Naive thymus-derived CD4-positive, alpha-beta T cell (primary cell): Measurements from ENCODE around the gene CEP41. TPM values are rescaled to one million over a fixed set of nuclear protein-coding genes. Genes with fewer than 3 reads are reported as not detected.

ENCODE experiments used
- ATAC-seq: fragments of 150-1000 bp; cut with Tn5 transposase; 2 replicates; pipeline ENCODE4 v1.10.0; 2021; ENCODE audit warnings: mild to moderate bottlenecking, moderate library complexity
- CTCF ChIA-PET: fragments of 350-600 bp; sonication (Branson Sonifier 250); formaldehyde crosslinking; loops from one replicate; lab custom pipeline; 2021; ENCODE audit warnings: antibody characterized with exemption; lab: Charles Lee
- POLR2A ChIA-PET: fragments of 350-600 bp; sonication (Branson Sonifier 250); formaldehyde crosslinking; loops from one replicate; lab custom pipeline; 2021; ENCODE audit warnings: antibody characterized with exemption, inconsistent platforms; lab: Charles Lee
- DNase-seq, 9 donors: peaks; one replicate each; pipeline versions ENCODE4 v3.0.0 to v3.0.0-alpha.2; 2020 to 2022; ENCODE audit warnings: mixed read lengths in 1 of 9
- H3K27ac ChIP-seq: one replicate; pipeline ENCODE4 v1.7.0; 2013; ENCODE audit warnings: mild to moderate bottlenecking, low read depth, low read length, moderate library complexity
- H3K27me3 ChIP-seq, 2 donors: one replicate each; pipeline ENCODE4 v1.7.0; 2013; ENCODE audit warnings: low read length in 2 of 2, mild to moderate bottlenecking in 2 of 2, moderate library complexity in 2 of 2; ENCODE audit not compliant: control insufficient read depth in 2 of 2, insufficient read depth in 2 of 2
- H3K36me3 ChIP-seq, 3 experiments: 1 replicate in 2 of 3; 2 replicates in 1 of 3; pipeline ENCODE4 v1.7.0; 2013; ENCODE audit warnings: low read length in 3 of 3, mild to moderate bottlenecking in 3 of 3, moderate library complexity in 1 of 3; ENCODE audit not compliant: insufficient read depth in 3 of 3, control insufficient read depth in 2 of 3
- H3K4me1 ChIP-seq, 2 donors: one replicate each; pipeline ENCODE4 v1.7.0; 2013; ENCODE audit warnings: low read length in 2 of 2, mild to moderate bottlenecking in 2 of 2, moderate library complexity in 1 of 2; ENCODE audit not compliant: control insufficient read depth in 2 of 2, insufficient read depth in 2 of 2
- H3K4me3 ChIP-seq: 2 replicates; pipeline ENCODE4 v1.7.0; 2013; ENCODE audit warnings: mild to moderate bottlenecking, low read length
- H3K9me3 ChIP-seq, 3 experiments: 1 replicate in 2 of 3; 2 replicates in 1 of 3; pipeline ENCODE4 v1.7.0; 2013; ENCODE audit warnings: low read length in 3 of 3; ENCODE audit not compliant: control insufficient read depth in 2 of 3
- H3K27ac Mint-ChIP-seq, 9 donors: one replicate each; pipeline ENCODE4 v1.8.0; 2020 to 2022; ENCODE audit warnings: mixed read lengths in 9 of 9, mild to moderate bottlenecking in 8 of 9, moderate library complexity in 5 of 9, inconsistent platforms in 2 of 9
- H3K27me3 Mint-ChIP-seq, 5 donors: one replicate each; pipeline ENCODE4 v1.8.0; 2021 to 2022; ENCODE audit warnings: mixed read lengths in 5 of 5, mild to moderate bottlenecking in 1 of 5
- H3K36me3 Mint-ChIP-seq, 5 donors: one replicate each; pipeline ENCODE4 v1.8.0; 2020 to 2022; ENCODE audit warnings: mixed read lengths in 5 of 5, mild to moderate bottlenecking in 3 of 5, inconsistent platforms in 1 of 5
- H3K4me1 Mint-ChIP-seq, 7 donors: one replicate each; pipeline ENCODE4 v1.8.0; 2020 to 2022; ENCODE audit warnings: mixed read lengths in 7 of 7, mild to moderate bottlenecking in 3 of 7, inconsistent platforms in 1 of 7
- H3K4me3 Mint-ChIP-seq, 10 donors: one replicate each; pipeline ENCODE4 v1.8.0; 2020 to 2022; ENCODE audit warnings: mild to moderate bottlenecking in 10 of 10, mixed read lengths in 10 of 10, moderate library complexity in 6 of 10, inconsistent platforms in 2 of 10
- H3K9me3 Mint-ChIP-seq, 11 donors: one replicate each; pipeline ENCODE4 v1.8.0; 2020 to 2022; ENCODE audit warnings: mixed read lengths in 11 of 11, mild to moderate bottlenecking in 4 of 11, inconsistent platforms in 1 of 11, moderate library complexity in 1 of 11
- intact Hi-C, 2 donors: fragments of 100-400 bp; cut with micrococcal nuclease; formaldehyde crosslinking; loops; one replicate each; pipeline ENCODE4 v1.15.1; 2023
- polyA plus RNA-seq, 2 donors: library from polyadenylated mRNA; unstranded; fragments of 300-500 nt; fragmentation: Illumina TruSeq; gene quantifications; one replicate each; pipeline ENCODE4 v1.2.3, GENCODE V29; 2021
- total RNA-seq, 6 experiments: library from RNA in 5 of 6; stranded (reverse) in 5 of 6; gene quantifications; 1 replicate in 5 of 6; 2 replicates in 1 of 6; pipeline ENCODE4 v1.2.3 and lab custom pipeline; 2021 to 2026

Gene CEP41
- total and polyA plus RNA-seq, 7 experiments from 2014 or later: 6.9 to 29.6 (median 13.3) TPM

GRCh38 chr7:130364451-130364850 is 76.4 kb downstream of the CEP41 start:
- ATAC-seq: no peak
- Mint-ChIP-seq H3K4me3 (no peak overlapping the region), H3K36me3 (peaks cover 2 to 6% (median 4%) of the 10 kb centered on the region in 5 donors), H3K27ac (no peak overlapping the region), H3K4me1 (peaks cover 10 to 40% (median 32%) of the 10 kb centered on the region in 7 donors), H3K27me3 (peaks cover 0 to 4% (median 0%) of the 10 kb centered on the region in 5 donors), H3K9me3 (peaks cover 3 to 16% (median 6%) of the 10 kb centered on the region in 11 donors)
- Histone ChIP-seq H3K9me3 (peaks cover 0 to under 1% (median 0%) of the 10 kb centered on the region in 3 experiments), H3K4me3 (no peak overlapping the region), H3K36me3 (no peaks in the 10 kb centered on the region), H3K27ac (no peak overlapping the region), H3K27me3 (no peaks in the 10 kb centered on the region), H3K4me1 (peaks cover 0 to 11% of the 10 kb centered on the region in 2 donors)
- no peak for DNase-seq
- intact Hi-C loops: no loop called here
- POLR2A ChIA-PET: interaction anchor here (0.6 kb wide), 1 partner anchor 78 kb away, joined by 6 read pairs; no protein-coding TSS in a partner anchor
- CTCF ChIA-PET: no interaction called here

- H3K4me3 Mint-ChIP-seq: no peak overlapping the region
Observed at GRCh38 chr7:130363026-130363847, 77.6 kb downstream of the CEP41 start.

GRCh38 chr7:130362251-130362816 is 78.5 kb downstream of the CEP41 start:
- DNase-seq (no peak), ATAC-seq (no peak)
- Mint-ChIP-seq H3K27ac (no peak overlapping the region), H3K4me3 (no peak overlapping the region), H3K4me1 (peaks cover 0 to 20% (median 13%) of the 10 kb centered on the region in 7 donors), H3K27me3 (peaks cover 0 to 4% (median 0%) of the 10 kb centered on the region in 5 donors), H3K9me3 (peaks cover 3 to 22% (median 9%) of the 10 kb centered on the region in 11 donors), H3K36me3 (peaks cover 0 to 6% (median 6%) of the 10 kb centered on the region in 5 donors)
- Histone ChIP-seq H3K27ac (no peak overlapping the region), H3K36me3 (no peaks in the 10 kb centered on the region), H3K27me3 (no peaks in the 10 kb centered on the region), H3K4me3 (no peak overlapping the region), H3K4me1 (no peaks in the 10 kb centered on the region), H3K9me3 (peaks cover 0 to 4% (median 0%) of the 10 kb centered on the region in 3 experiments)
- intact Hi-C loops: no loop called here
- ChIA-PET CTCF (interaction anchor here (0.6 kb wide), 2 partner anchors 45 to 89 kb away, joined by 3 to 4 read pairs; no protein-coding TSS in a partner anchor), POLR2A (no interaction called here)

More at GRCh38 chr7:130363026-130363847, 77.6 kb downstream of the CEP41 start:
- Histone ChIP-seq H3K4me3 (no peak overlapping the region), H3K4me1 (no peaks in the 10 kb centered on the region), H3K27ac (no peak overlapping the region), H3K9me3 (peaks cover 0 to 4% (median 0%) of the 10 kb centered on the region in 3 experiments), H3K36me3 (no peaks in the 10 kb centered on the region), H3K27me3 (no peaks in the 10 kb centered on the region)
- ChIA-PET CTCF (interaction anchor here (0.6 kb wide), 2 partner anchors 44 to 90 kb away, joined by 3 to 4 read pairs; no protein-coding TSS in a partner anchor), POLR2A (no interaction called here)
- H3K4me1 Mint-ChIP-seq: peaks cover 0 to 28% (median 20%) of the 10 kb centered on the region in 7 donors
- DNase-seq (peak in 1 of 9 donors; percentile 44), ATAC-seq (no peak)
- no peak overlapping the region for H3K27ac Mint-ChIP-seq
- intact Hi-C loops: no loop called here
- peaks cover 3 to 22% (median 9%) of the 10 kb centered on the region in 11 donors for H3K9me3 Mint-ChIP-seq
- H3K36me3 Mint-ChIP-seq: peaks cover 0 to 6% (median 6%) of the 10 kb centered on the region in 5 donors
- H3K27me3 Mint-ChIP-seq: peaks cover 0 to 4% (median 0%) of the 10 kb centered on the region in 5 donors

- peaks cover 3 to 22% (median 9%) of the 10 kb centered on the region in 11 donors for H3K9me3 Mint-ChIP-seq
- DNase-seq (no peak), ATAC-seq (no peak)
- Histone ChIP-seq H3K36me3 (no peaks in the 10 kb centered on the region), H3K4me3 (no peak overlapping the region), H3K27me3 (no peaks in the 10 kb centered on the region), H3K4me1 (no peaks in the 10 kb centered on the region), H3K9me3 (peaks cover 0 to 4% (median 0%) of the 10 kb centered on the region in 3 experiments), H3K27ac (no peak overlapping the region)
- CTCF ChIA-PET: no interaction called here
- H3K27me3 Mint-ChIP-seq: peaks cover 0 to 4% (median 0%) of the 10 kb centered on the region in 5 donors
- no peak overlapping the region for H3K4me3 Mint-ChIP-seq
- peaks cover 0 to 14% (median 7%) of the 10 kb centered on the region in 7 donors for H3K4me1 Mint-ChIP-seq
- H3K36me3 Mint-ChIP-seq: peaks cover 0 to 6% (median 6%) of the 10 kb centered on the region in 5 donors
- no peak overlapping the region for H3K27ac Mint-ChIP-seq
- intact Hi-C loops: no loop called here
- POLR2A ChIA-PET: no interaction called here
Observed at GRCh38 chr7:130361681-130362080, 79.1 kb downstream of the CEP41 start.

GRCh38 chr7:130360518-130360917 is 80.3 kb downstream of the CEP41 start:
- no peaks in the 10 kb centered on the region for H3K36me3 ChIP-seq
- DNase-seq: no peak
- no peaks in the 10 kb centered on the region for H3K27me3 ChIP-seq
- Mint-ChIP-seq H3K9me3 (peaks cover 3 to 22% (median 9%) of the 10 kb centered on the region in 11 donors), H3K4me3 (no peak overlapping the region), H3K27ac (no peak overlapping the region), H3K36me3 (peaks cover 0 to 6% (median 6%) of the 10 kb centered on the region in 5 donors), H3K27me3 (peaks cover 0 to 4% (median 0%) of the 10 kb centered on the region in 5 donors), H3K4me1 (peaks cover 0 to 6% (median 0%) of the 10 kb centered on the region in 7 donors)
- intact Hi-C loops: no loop called here
- H3K4me1 ChIP-seq: no peaks in the 10 kb centered on the region
- no peak overlapping the region for H3K4me3 ChIP-seq
- H3K9me3 ChIP-seq: peaks cover 0 to 4% (median 0%) of the 10 kb centered on the region in 3 experiments
- ATAC-seq: no peak
- ChIA-PET CTCF (no interaction called here), POLR2A (no interaction called here)
- H3K27ac ChIP-seq: no peak overlapping the region

GRCh38 chr7:130359276-130359857 is 81.4 kb downstream of the CEP41 start:
- H3K36me3 ChIP-seq: no peaks in the 10 kb centered on the region
- Mint-ChIP-seq H3K36me3 (peaks cover 0 to 6% (median 6%) of the 10 kb centered on the region in 5 donors), H3K27me3 (peaks cover 0 to 4% (median 0%) of the 10 kb centered on the region in 5 donors), H3K27ac (no peak overlapping the region), H3K9me3 (peaks cover 3 to 22% (median 9%) of the 10 kb centered on the region in 11 donors), H3K4me3 (no peak overlapping the region), H3K4me1 (no peaks in the 10 kb centered on the region)
- no peak overlapping the region for H3K27ac ChIP-seq
- ATAC-seq (no peak), DNase-seq (no peak)
- no peaks in the 10 kb centered on the region for H3K4me1 ChIP-seq
- peaks cover 0 to 4% (median 0%) of the 10 kb centered on the region in 3 experiments for H3K9me3 ChIP-seq
- intact Hi-C loops: no loop called here
- ChIA-PET CTCF (no interaction called here), POLR2A (interaction anchor here (0.7 kb wide), 1 partner anchor 94 kb away, joined by 3 read pairs; no protein-coding TSS in a partner anchor)
- no peaks in the 10 kb centered on the region for H3K27me3 ChIP-seq
- no peak overlapping the region for H3K4me3 ChIP-seq
